Activated effector memory CD4-positive, alpha-beta T cell treated with anti-CD3 and anti-CD28 coated beads, Interleukin-2, amount 50 U/mL, for 16 hours (primary cell): ENCODE results near the gene RNASEH1.
"Not testable (repeated sequence)": the region's sequence is repeated elsewhere in the genome, so short reads cannot be mapped to it uniquely, and the experiment has no call there.

Experiments
- DNase-seq: peaks from one replicate; pipeline ENCODE4 v3.0.0-alpha.2; 2020

The RNASEH1 gene

GRCh38 chr2:3589086-3589485 is 31.0 kb upstream of the RNASEH1 start:
- DNase-seq: no peak

DNA sequence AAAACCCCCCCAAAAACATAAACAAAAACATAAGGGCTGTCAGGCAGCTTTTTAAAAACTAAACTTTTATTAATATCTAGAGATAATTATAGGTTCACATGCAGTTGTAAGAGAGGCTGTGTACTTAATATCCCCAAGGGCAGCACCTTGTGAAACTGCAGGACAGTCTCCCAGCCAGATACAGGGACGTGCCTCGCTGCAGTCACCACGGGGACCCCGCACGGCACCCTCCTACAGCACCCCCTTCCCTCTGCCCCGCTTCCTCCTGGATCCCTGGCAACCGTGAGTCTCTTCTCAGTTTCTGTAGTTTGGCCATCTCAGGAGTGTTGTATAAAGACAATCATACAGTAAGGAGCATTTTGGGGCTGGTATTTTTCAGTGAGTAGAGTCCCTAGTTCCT is 30.0 kb upstream of the RNASEH1 start:
- DNase-seq: no peak

- DNase-seq: no peak
Observed at GRCh38 chr2:3587432-3587831, 29.3 kb upstream of the RNASEH1 start.

GRCh38 chr2:3587021-3587420 is 28.9 kb upstream of the RNASEH1 start:
- no peak for DNase-seq

GRCh38 chr2:3586220-3586619 is 28.1 kb upstream of the RNASEH1 start:
- no peak for DNase-seq

GRCh38 chr2:3585261-3586109 is 27.4 kb upstream of the RNASEH1 start:
- DNase-seq: no peak

GRCh38 chr2:3584608-3585260 is 26.6 kb upstream of the RNASEH1 start:
- no peak for DNase-seq

GRCh38 chr2:3584076-3584475 is 25.9 kb upstream of the RNASEH1 start:
- DNase-seq: no peak

DNA sequence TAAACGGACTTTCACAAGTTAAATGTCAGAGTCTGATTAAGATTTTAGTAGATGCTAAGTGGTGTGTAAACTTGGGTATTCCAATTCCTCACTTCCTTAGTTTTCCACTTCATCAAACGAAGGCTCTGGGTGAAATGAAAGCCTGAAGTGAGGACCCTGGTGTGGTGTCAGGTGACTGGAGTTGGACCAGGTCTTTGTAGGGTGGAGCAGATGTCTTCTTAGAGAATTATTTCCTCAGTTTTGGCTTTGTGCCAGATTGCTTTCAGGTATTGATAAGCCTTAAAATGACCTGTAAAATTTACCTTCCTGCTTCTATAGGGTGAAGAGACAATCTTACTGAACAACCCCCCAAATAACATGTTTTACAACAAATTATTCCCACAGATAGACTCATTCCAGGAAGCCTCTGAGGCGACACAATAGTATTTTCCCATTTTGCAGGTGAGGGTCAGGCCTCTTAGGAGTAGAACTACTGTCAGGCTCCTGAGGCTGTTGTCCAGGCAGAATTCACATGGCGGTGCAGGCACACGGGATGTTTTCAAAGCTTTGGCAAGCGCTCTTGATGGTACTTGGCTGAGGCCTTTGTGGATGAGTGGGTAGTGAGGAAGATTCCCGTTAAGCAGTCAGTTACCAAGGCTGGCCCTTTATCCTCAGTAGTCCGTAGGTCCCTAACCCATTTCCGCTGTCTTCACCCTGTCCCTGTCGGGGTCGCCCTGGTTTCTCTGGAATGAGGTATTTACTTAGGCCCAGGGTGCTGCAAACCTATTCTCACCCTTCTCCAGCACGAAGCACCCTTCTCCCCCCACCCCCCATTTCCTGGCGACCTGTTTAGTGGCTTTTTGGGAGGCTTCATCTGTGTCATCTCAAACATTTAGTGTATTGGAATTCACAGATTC is 23.5 kb upstream of the RNASEH1 start:
- no peak for DNase-seq

DNA sequence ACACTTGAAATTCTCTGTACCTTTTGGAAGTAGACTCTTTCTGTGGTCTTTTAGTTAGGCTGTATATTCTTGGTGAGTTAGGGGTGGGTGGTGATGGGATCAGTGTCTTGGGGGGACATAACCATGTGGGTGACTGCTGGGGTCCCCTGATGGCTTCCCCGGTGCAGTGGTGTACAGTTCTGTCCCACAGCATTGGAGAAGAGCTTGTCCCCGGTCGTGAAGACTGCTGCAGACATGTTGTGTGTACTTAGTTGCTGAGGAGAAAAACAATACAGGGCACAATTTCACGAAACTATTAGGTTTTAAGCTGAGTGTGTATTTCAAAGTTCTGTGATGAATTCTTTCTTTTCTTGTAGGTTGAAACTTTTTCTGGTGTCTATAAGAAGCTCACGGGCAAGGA is 22.3 kb upstream of the RNASEH1 start:
- DNase-seq: no peak

GRCh38 chr2:3578987-3579386 is 20.9 kb upstream of the RNASEH1 start:
- no peak for DNase-seq

- not testable (repeated sequence) for DNase-seq
Observed at GRCh38 chr2:3576263-3576630, 18.1 kb upstream of the RNASEH1 start.

DNA sequence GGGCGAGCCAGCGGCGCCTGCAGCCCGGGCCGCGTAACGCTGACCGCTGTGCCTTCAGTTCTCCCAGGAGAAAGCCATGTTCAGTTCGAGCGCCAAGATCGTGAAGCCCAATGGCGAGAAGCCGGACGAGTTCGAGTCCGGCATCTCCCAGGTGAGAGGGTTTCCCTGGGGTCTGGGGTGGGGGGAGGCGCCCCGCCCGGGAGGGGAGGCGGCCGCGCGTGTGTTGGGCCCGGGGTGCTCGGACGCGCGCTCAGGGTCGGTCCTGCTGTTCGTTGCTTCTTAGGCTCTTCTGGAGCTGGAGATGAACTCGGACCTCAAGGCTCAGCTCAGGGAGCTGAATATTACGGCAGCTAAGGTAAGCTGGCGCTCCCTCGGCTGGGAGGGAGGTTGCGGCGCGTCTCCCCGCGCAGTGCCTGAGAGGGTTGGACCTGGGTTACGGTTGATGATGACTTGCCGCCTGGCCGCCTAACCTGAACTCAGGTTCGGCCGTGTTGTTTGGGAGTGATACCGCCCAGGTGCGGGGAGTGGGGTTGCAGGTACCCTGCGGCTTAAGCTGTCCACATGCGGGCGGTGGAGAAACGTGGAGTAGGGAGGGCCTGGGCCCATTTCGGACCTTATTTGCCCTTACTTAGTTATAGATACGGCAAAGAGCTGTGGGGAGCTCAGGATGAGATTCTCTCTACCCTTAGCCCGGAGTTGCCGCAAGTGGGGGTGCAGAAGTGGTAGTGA is 17.6 kb upstream of the RNASEH1 start:
- DNase-seq: peak; percentile 76

DNA sequence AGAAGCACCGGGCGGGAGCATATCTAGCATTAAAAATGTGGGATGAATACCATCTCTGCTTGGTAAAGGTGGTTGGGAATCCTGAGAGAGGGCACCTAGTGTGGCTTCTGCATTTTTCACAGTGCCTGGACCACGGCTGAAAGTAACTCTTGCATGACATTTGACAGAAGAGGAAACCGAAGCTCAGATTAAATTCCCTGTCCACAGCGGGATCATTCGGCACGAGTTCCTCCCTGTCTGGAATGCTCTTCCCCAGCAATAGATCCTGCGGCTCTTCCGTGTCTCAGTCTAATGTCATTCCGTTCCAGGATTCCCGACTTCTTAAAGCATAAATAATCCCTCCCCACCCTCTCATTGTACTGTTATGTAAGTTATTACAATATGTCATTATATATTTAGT is 16.0 kb upstream of the RNASEH1 start:
- no peak for DNase-seq

DNA sequence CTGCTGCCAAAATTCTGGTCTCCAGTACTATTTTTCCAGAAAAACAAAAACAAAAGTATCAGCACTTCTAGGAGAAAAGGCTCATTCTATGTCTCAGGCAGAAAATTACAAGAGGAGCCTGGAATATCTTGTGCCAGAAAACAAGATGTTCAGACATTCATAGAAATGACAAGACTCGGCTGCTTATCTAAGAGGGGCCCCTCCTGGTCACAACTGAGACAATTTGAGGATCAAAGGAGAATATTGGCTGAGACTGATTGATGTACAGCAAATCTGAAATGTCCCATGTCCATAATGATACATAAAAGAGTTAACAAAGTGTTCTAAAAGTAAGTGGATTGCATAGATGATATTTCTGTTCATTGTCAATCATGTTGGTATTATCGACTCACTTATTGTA is 14.5 kb upstream of the RNASEH1 start:
- DNase-seq: no peak

GRCh38 chr2:3571284-3571683 is 13.2 kb upstream of the RNASEH1 start:
- DNase-seq: no peak

DNA sequence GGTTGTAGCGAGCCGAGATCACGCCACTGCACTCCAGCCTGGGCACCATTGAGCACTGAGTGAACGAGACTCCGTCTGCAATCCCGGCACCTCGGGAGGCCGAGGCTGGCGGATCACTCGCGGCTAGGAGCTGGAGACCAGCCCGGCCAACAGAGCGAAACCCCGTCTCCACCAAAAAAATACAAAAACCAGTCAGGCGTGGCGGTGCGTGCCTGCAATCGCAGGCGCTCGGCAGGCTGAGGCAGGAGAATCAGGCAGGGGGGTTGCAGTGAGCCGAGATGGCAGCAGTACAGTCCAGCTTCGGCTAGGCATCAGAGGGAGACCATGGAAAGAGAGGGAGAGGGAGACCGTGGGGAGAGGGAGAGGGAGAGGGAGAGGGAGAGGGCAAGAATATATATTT is 11.5 kb upstream of the RNASEH1 start:
- not testable (repeated sequence) for DNase-seq

- DNase-seq: no peak
Observed at GRCh38 chr2:3566806-3567205, 8.7 kb upstream of the RNASEH1 start.

DNA sequence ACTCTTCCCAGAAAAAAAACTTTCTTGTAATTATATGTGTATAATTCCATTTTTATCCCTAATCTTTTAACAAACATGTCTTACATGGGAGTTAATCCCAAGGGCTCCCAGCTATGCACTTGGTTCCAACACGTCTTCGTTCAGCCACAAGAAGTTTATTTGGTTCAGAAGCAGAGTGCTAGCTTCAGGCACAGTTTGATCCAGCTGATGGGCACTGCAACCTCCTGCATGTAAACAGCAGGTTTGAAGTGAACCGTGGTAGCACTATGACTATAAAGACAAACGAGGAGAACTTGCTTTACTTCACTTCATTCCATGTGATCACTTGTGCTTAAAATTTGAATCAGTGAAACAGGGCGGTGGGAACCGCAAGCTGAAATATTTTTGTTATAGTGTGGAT is 7.0 kb upstream of the RNASEH1 start:
- no peak for DNase-seq

DNA sequence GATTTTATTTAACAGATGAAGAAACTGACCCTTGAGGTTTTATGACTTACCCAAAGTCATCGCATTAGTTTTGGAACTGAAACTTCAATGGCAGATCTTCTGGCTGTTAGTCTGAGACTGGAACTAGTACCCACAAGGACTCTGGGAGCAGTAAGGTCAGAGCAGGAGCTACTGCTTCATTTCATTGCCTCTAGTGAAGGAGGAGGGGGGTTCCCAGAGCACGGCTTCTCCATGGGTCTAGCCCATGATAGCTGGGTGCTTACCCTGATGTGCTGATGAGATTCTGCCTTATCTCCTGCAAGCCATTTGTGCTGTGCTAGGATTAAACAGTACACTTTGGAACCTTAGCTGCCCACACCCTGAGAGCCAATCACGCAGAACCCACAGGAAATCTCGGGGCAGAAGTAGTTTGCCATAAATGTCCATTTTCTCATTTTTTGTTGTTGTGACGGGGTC is 5.4 kb upstream of the RNASEH1 start:
- no peak for DNase-seq

GRCh38 chr2:3557639-3558204 is 411 bp downstream of the RNASEH1 start:
- no peak for DNase-seq

- DNase-seq: no peak
Observed at GRCh38 chr2:3553946-3554345, 4.2 kb downstream of the RNASEH1 start.
